SK-N-SH treated with all-trans-retinoic acid at 6 μM for 48 hours (cell line): Measurements from ENCODE around the gene C6orf136.
A peak's percentile ranks its signal among the peaks of the same experiment; 100 is the strongest.

Experiments
- ATAC-seq: fragments of 200-7000 bp; cut with Tn5 transposase; 3 replicates; pipeline ENCODE4 v1.9.1; 2020; ENCODE audit warnings: mild to moderate bottlenecking, moderate library complexity
- ARNTL ChIP-seq: fragments of 450-650 bp; formaldehyde crosslinking; IDR thresholded peaks from 2 replicates; pipeline ENCODE4 v1.5.0; 2020; ENCODE audit warnings: low read depth, mild to moderate bottlenecking, moderate library complexity, borderline replicate concordance
- CSDC2 ChIP-seq: fragments of 250-450 bp; sonication (Bioruptor Pico); IDR thresholded peaks from 2 replicates; pipeline ENCODE4 v1.5.0; 2020; ENCODE audit warnings: mild to moderate bottlenecking, moderate library complexity
- ESRRG ChIP-seq: fragments of 250-450 bp; sonication (Bioruptor Pico); IDR thresholded peaks from 2 replicates; pipeline ENCODE4 v1.6.1; 2021; ENCODE audit warnings: mild to moderate bottlenecking
- GLIS3 ChIP-seq: fragments of 250-450 bp; sonication (Bioruptor Pico); IDR thresholded peaks from 2 replicates; pipeline ENCODE4 v1.5.0; 2020; ENCODE audit warnings: mild to moderate bottlenecking, moderate library complexity
- ISL1 ChIP-seq: fragments of 250-450 bp; sonication (Bioruptor Pico); IDR thresholded peaks from 2 replicates; pipeline ENCODE4 v2.1.2; 2022; ENCODE audit warnings: mild to moderate bottlenecking, moderate library complexity
- OSR1 ChIP-seq: fragments of 250-450 bp; sonication (Bioruptor Pico); IDR thresholded peaks from 2 replicates; pipeline ENCODE4 v1.8.0; 2022; ENCODE audit warnings: moderate library complexity, mild to moderate bottlenecking, inconsistent platforms
- PPARA ChIP-seq: fragments of 250-450 bp; sonication (Bioruptor Pico); IDR thresholded peaks from 2 replicates; pipeline ENCODE4 v1.5.0; 2020; ENCODE audit warnings: mild to moderate bottlenecking, borderline replicate concordance
- RARB ChIP-seq: fragments of 250-450 bp; sonication (Bioruptor Pico); IDR thresholded peaks from 2 replicates; pipeline ENCODE4 v1.8.0; 2021; ENCODE audit warnings: mild to moderate bottlenecking, moderate library complexity
- SNAI2 ChIP-seq: fragments of 250-450 bp; sonication (Bioruptor Pico); IDR thresholded peaks from 2 replicates; pipeline ENCODE4 v1.5.0; 2020; ENCODE audit warnings: mild to moderate bottlenecking, moderate library complexity
- TCF4 ChIP-seq: fragments of 250-450 bp; sonication (Bioruptor Pico); IDR thresholded peaks from 2 replicates; pipeline ENCODE4 v1.8.0; 2021; ENCODE audit warnings: mild to moderate bottlenecking, moderate library complexity, borderline replicate concordance
- TOX ChIP-seq: fragments of 250-450 bp; sonication (Bioruptor Pico); IDR thresholded peaks from 2 replicates; pipeline ENCODE4 v1.8.0; 2021; ENCODE audit warnings: mild to moderate bottlenecking, moderate library complexity, borderline replicate concordance
- ZC3H10 ChIP-seq: fragments of 250-450 bp; sonication (Bioruptor Pico); IDR thresholded peaks from 2 replicates; pipeline ENCODE4 v1.5.1; 2021; ENCODE audit warnings: mild to moderate bottlenecking, moderate library complexity
- ZFP3 ChIP-seq: fragments of 250-450 bp; sonication (Bioruptor Pico); IDR thresholded peaks from 2 replicates; pipeline ENCODE4 v1.5.0; 2020; ENCODE audit warnings: mild to moderate bottlenecking, moderate library complexity
- ZFP30 ChIP-seq: fragments of 450-650 bp; formaldehyde crosslinking; IDR thresholded peaks from 2 replicates; pipeline ENCODE4 v1.5.0; 2022; ENCODE audit warnings: mild to moderate bottlenecking, moderate library complexity
- ZNF565 ChIP-seq: fragments of 450-650 bp; formaldehyde crosslinking; conservative IDR thresholded peaks from 2 replicates; pipeline ENCODE4 v1.5.0; 2020; ENCODE audit warnings: low read depth, mild to moderate bottlenecking, moderate library complexity
- ZNF70 ChIP-seq: fragments of 450-650 bp; formaldehyde crosslinking; IDR thresholded peaks from 2 replicates; pipeline ENCODE4 v1.5.0; 2020; ENCODE audit warnings: mild to moderate bottlenecking, moderate library complexity
- ZNF8 ChIP-seq: fragments of 450-650 bp; formaldehyde crosslinking; IDR thresholded peaks from 2 replicates; pipeline ENCODE4 v1.5.0; 2020; ENCODE audit warnings: mild to moderate bottlenecking, moderate library complexity
- TF ChIP-seq, protein P1 (sequence below): fragments of 250-450 bp; sonication (Bioruptor Pico); IDR thresholded peaks from 2 replicates; pipeline ENCODE4 v1.5.1; 2021; ENCODE audit warnings: mild to moderate bottlenecking, moderate library complexity
- TF ChIP-seq, protein P2 (sequence below): fragments of 250-450 bp; sonication (Bioruptor Pico); IDR thresholded peaks from 2 replicates; pipeline ENCODE4 v1.8.0; 2021; ENCODE audit warnings: low read depth, mild to moderate bottlenecking, moderate library complexity, borderline replicate concordance
- TF ChIP-seq, protein P3 (sequence below): fragments of 250-450 bp; sonication (Bioruptor Pico); IDR thresholded peaks from 2 replicates; pipeline ENCODE4 v1.5.0; 2020; ENCODE audit warnings: mild to moderate bottlenecking, moderate library complexity
- TF ChIP-seq, protein P4 (sequence below): fragments of 250-450 bp; sonication (Bioruptor Pico); IDR thresholded peaks from 2 replicates; pipeline ENCODE4 v1.8.0; 2020; ENCODE audit warnings: mild to moderate bottlenecking, moderate library complexity, borderline replicate concordance

C6orf136 gene

DNA sequence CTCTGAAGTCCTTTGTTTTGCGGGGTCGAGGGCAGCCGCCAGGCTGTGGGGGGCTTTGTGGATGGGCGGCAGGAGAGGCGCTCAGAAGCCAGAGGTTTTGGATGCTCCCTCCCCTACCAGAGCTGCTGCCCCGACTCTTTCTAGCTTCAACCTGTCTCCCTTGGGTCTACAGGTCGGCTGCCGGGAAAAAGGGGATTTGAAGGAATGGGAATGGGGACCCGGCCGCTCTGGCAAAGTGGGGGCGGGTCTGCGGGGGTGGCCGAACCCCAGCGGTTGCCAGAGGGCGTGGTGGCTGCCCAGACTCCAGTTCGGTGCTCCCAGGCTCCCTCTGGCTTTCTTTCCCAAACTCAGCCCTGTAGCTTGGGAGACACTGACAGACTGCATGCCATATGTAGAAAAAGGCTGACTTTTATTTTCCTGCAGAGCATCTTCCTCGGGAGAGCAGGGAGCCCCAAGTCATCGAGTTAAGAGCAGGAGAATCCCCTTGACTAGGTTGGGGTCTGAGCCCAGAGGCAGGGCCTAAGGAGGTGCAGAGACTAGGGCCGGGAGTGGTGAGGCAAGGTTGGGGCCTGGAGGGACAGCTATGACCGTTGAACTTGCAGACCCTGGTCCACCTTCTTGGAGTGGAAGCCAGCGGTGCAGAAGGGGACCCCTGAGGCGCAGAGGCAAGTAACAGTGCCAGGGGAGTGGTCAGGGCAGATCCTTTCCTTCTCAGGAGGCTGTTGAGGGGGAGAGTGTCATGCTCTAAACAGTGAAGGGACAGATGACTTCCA, 40.9 kb downstream of the C6orf136 start:
- TF ChIP-seq ZFP30 (CRISPR knock-in tag) = no peak
- no peak for TF ChIP-seq TCF4 (CRISPR knock-in tag)
- no peak for TF ChIP-seq OSR1 (CRISPR knock-in tag)
- TF ChIP-seq, protein P1, sequence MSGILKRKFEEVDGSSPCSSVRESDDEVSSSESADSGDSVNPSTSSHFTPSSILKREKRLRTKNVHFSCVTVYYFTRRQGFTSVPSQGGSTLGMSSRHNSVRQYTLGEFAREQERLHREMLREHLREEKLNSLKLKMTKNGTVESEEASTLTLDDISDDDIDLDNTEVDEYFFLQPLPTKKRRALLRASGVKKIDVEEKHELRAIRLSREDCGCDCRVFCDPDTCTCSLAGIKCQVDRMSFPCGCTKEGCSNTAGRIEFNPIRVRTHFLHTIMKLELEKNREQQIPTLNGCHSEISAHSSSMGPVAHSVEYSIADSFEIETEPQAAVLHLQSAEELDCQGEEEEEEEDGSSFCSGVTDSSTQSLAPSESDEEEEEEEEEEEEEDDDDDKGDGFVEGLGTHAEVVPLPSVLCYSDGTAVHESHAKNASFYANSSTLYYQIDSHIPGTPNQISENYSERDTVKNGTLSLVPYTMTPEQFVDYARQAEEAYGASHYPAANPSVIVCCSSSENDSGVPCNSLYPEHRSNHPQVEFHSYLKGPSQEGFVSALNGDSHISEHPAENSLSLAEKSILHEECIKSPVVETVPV (CRISPR knock-in tag) = no peak
- no peak for TF ChIP-seq ARNTL
- TF ChIP-seq PPARA (CRISPR knock-in tag) = no peak
- no peak for TF ChIP-seq ESRRG (CRISPR knock-in tag)
- ATAC-seq = peak; percentile 11

DNA sequence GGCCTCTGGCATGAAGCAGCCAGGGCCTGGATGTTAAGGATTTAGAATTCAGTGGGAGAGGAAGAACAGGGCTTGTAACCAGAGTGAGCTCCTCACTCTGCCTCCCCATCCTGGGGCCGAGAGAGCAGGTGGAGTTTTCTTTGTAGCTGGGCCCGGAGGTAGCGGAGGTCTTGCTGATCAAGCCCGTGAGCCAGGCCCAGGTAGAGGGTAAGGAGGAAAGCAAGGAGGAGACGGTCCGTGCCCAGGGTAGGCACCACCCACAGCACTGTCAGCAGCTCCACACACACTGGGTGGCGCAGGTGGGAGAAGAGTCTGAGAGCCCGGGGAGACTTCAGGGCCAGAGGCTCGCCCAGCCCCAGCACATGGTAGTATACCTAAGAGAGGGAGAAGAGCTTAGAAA, 41.6 kb downstream of the C6orf136 start:
- no peak for ATAC-seq
- no peak for TF ChIP-seq ZC3H10
- TF ChIP-seq, protein P2, sequence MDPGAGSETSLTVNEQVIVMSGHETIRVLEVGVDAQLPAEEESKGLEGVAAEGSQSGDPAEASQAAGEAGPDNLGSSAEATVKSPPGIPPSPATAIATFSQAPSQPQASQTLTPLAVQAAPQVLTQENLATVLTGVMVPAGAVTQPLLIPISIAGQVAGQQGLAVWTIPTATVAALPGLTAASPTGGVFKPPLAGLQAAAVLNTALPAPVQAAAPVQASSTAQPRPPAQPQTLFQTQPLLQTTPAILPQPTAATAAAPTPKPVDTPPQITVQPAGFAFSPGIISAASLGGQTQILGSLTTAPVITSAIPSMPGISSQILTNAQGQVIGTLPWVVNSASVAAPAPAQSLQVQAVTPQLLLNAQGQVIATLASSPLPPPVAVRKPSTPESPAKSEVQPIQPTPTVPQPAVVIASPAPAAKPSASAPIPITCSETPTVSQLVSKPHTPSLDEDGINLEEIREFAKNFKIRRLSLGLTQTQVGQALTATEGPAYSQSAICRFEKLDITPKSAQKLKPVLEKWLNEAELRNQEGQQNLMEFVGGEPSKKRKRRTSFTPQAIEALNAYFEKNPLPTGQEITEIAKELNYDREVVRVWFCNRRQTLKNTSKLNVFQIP = no peak
- TF ChIP-seq, protein P3, sequence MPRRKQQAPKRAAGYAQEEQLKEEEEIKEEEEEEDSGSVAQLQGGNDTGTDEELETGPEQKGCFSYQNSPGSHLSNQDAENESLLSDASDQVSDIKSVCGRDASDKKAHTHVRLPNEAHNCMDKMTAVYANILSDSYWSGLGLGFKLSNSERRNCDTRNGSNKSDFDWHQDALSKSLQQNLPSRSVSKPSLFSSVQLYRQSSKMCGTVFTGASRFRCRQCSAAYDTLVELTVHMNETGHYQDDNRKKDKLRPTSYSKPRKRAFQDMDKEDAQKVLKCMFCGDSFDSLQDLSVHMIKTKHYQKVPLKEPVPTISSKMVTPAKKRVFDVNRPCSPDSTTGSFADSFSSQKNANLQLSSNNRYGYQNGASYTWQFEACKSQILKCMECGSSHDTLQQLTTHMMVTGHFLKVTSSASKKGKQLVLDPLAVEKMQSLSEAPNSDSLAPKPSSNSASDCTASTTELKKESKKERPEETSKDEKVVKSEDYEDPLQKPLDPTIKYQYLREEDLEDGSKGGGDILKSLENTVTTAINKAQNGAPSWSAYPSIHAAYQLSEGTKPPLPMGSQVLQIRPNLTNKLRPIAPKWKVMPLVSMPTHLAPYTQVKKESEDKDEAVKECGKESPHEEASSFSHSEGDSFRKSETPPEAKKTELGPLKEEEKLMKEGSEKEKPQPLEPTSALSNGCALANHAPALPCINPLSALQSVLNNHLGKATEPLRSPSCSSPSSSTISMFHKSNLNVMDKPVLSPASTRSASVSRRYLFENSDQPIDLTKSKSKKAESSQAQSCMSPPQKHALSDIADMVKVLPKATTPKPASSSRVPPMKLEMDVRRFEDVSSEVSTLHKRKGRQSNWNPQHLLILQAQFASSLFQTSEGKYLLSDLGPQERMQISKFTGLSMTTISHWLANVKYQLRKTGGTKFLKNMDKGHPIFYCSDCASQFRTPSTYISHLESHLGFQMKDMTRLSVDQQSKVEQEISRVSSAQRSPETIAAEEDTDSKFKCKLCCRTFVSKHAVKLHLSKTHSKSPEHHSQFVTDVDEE (CRISPR knock-in tag) = no peak
- TF ChIP-seq GLIS3 (CRISPR knock-in tag) = no peak
- TF ChIP-seq, protein P1 (CRISPR knock-in tag) = no peak
- TF ChIP-seq ZNF565 (CRISPR knock-in tag) = no peak
- no peak for TF ChIP-seq ISL1 (CRISPR knock-in tag)
- no peak for TF ChIP-seq ESRRG (CRISPR knock-in tag)
- no peak for TF ChIP-seq TCF4 (CRISPR knock-in tag)
- TF ChIP-seq RARB (CRISPR knock-in tag) = no peak
- no peak for TF ChIP-seq CSDC2 (CRISPR knock-in tag)
- no peak for TF ChIP-seq ZNF70 (CRISPR knock-in tag)
- no peak for TF ChIP-seq TOX
- no peak for TF ChIP-seq OSR1 (CRISPR knock-in tag)
- no peak for TF ChIP-seq SNAI2 (CRISPR knock-in tag)
- TF ChIP-seq ZNF8 = no peak

DNA sequence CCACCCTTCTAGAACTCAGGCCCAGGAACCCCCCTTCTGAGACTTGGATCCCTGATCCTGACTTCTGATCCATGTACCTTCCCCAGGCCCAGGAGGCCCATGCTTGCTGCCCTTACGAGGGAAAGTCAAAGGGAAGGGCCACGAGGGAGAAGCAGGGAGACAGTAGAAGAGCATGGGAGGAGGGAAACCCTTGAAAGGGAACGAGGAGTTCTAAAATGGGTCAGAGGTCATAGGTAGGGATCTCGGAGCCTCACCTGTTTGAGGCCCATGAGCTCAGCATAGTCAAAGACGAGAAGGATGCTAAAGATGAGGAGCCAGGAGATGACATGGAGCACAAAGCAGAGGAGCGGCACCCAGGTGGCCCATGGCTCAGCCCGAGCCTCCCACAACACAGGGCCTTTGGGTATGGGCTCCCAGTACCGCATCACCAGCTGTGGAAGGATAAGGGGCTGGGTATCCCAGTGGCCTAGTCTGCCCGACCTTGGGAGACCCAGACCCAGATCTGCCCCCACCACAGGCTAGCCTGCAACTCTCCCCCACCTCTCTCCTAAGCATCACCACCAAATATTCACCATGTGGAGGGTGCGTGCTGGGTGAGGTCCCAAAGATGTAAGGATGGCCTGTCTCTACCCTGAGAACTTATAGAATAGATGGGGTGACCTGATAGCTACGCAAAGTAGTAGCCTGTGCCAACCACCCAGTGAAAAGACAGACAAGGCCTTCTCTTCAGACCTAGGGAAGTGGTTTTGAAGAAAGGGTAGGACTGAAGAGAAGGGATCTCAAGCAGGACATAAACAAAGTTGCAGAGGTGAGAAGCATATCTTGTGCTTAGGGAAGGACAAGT, 42.3 kb downstream of the C6orf136 start:
- no peak for ATAC-seq
- TF ChIP-seq, protein P1 (CRISPR knock-in tag) = no peak
- no peak for TF ChIP-seq ZNF565 (CRISPR knock-in tag)
- no peak for TF ChIP-seq GLIS3 (CRISPR knock-in tag)
- TF ChIP-seq ESRRG (CRISPR knock-in tag) = no peak
- TF ChIP-seq, protein P4, sequence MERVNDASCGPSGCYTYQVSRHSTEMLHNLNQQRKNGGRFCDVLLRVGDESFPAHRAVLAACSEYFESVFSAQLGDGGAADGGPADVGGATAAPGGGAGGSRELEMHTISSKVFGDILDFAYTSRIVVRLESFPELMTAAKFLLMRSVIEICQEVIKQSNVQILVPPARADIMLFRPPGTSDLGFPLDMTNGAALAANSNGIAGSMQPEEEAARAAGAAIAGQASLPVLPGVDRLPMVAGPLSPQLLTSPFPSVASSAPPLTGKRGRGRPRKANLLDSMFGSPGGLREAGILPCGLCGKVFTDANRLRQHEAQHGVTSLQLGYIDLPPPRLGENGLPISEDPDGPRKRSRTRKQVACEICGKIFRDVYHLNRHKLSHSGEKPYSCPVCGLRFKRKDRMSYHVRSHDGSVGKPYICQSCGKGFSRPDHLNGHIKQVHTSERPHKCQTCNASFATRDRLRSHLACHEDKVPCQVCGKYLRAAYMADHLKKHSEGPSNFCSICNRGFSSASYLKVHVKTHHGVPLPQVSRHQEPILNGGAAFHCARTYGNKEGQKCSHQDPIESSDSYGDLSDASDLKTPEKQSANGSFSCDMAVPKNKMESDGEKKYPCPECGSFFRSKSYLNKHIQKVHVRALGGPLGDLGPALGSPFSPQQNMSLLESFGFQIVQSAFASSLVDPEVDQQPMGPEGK (CRISPR knock-in tag) = no peak
- TF ChIP-seq ZFP3 (CRISPR knock-in tag) = no peak
- no peak for TF ChIP-seq PPARA (CRISPR knock-in tag)
- TF ChIP-seq OSR1 (CRISPR knock-in tag) = no peak
- no peak for TF ChIP-seq ARNTL
- TF ChIP-seq, protein P2 = no peak
- no peak for TF ChIP-seq ZC3H10
- no peak for TF ChIP-seq RARB (CRISPR knock-in tag)
- no peak for TF ChIP-seq TOX
- no peak for TF ChIP-seq CSDC2 (CRISPR knock-in tag)
